BJ (cell line): ENCODE results near the gene RGS18. TPM values are rescaled to one million over a fixed set of nuclear protein-coding genes. Genes with fewer than 3 reads are reported as not detected.

Experiments
- CTCF ChIA-PET: fragments of 350-600 bp; formaldehyde crosslinking; extraction: SDS; loops from one replicate; lab custom pipeline; 2021; ENCODE audit warnings: antibody characterized with exemption, inconsistent platforms; lab: Yijun Ruan, JAX
- POLR2A ChIA-PET: fragments of 300-600 bp; sonication (Branson Sonifier 250); formaldehyde crosslinking; extraction: SDS; loops from one replicate; lab custom pipeline; 2021; ENCODE audit warnings: antibody characterized with exemption; lab: Charles Lee
- DNase-seq: peaks from one replicate; pipeline ENCODE4 v3.0.0-alpha.2; 2011; ENCODE audit warnings: low read depth
- H3K27me3 ChIP-seq: 2 replicates; pipeline ENCODE4 v1.6.0; 2011; ENCODE audit warnings: low read length; ENCODE audit not compliant: control insufficient read depth, insufficient read depth
- H3K36me3 ChIP-seq: 2 replicates; pipeline ENCODE4 v1.5.1; 2011; ENCODE audit warnings: low read length; ENCODE audit not compliant: control insufficient read depth, insufficient read depth
- H3K4me3 ChIP-seq: 2 replicates; pipeline ENCODE4 v1.5.1; 2011; ENCODE audit warnings: low read depth, mild to moderate bottlenecking, control low read depth, low read length
- CTCF ChIP-seq: IDR thresholded peaks from 2 replicates; pipeline ENCODE4 v1.5.1; 2011; ENCODE audit warnings: low read depth, mild to moderate bottlenecking, control low read depth, inconsistent platforms, low read length, moderate library complexity; ENCODE audit not compliant: insufficient read depth
- polyA plus RNA-seq: library from polyadenylated mRNA; depleted of rRNA; stranded (reverse); fragments of >200 nt; gene quantifications from 2 replicates; pipeline ENCODE4 v1.2.3, GENCODE V29; 2011

Gene RGS18
- polyA plus RNA-seq, 1 experiment = not detected

GRCh38 chr1:192133350-192133926 lies 24.8 kb upstream of the RGS18 start:
- Histone ChIP-seq H3K27me3 (no peaks in the 10 kb centered on the region), H3K36me3 (no peaks in the 10 kb centered on the region), H3K4me3 (no peak overlapping the region)
- ChIA-PET POLR2A (no interaction called here), CTCF (no interaction called here)
- no peak for DNase-seq
- TF ChIP-seq CTCF = no peak

- CTCF ChIA-PET = no interaction called here
- no peaks in the 10 kb centered on the region for H3K27me3 ChIP-seq
Observed at GRCh38 chr1:192140382-192140781, 17.9 kb upstream of the RGS18 start.

GRCh38 chr1:192147221-192147620 lies 11.0 kb upstream of the RGS18 start:
- H3K4me3 ChIP-seq = no peak overlapping the region
- DNase-seq = no peak
- CTCF ChIA-PET = no interaction called here
- no peaks in the 10 kb centered on the region for H3K36me3 ChIP-seq
- POLR2A ChIA-PET = no interaction called here
- no peak for TF ChIP-seq CTCF
- no peaks in the 10 kb centered on the region for H3K27me3 ChIP-seq

More at GRCh38 chr1:192140382-192140781, 17.9 kb upstream of the RGS18 start:
- Histone ChIP-seq H3K36me3 (no peaks in the 10 kb centered on the region), H3K4me3 (no peak overlapping the region)
- no peak for DNase-seq
- POLR2A ChIA-PET = no interaction called here
- no peak for TF ChIP-seq CTCF

GRCh38 chr1:192147696-192148095 lies 10.6 kb upstream of the RGS18 start:
- TF ChIP-seq CTCF = no peak
- CTCF ChIA-PET = no interaction called here
- Histone ChIP-seq H3K27me3 (no peaks in the 10 kb centered on the region), H3K4me3 (no peak overlapping the region), H3K36me3 (no peaks in the 10 kb centered on the region)
- DNase-seq = no peak
- POLR2A ChIA-PET = no interaction called here

- Histone ChIP-seq H3K27me3 (no peaks in the 10 kb centered on the region), H3K36me3 (no peaks in the 10 kb centered on the region), H3K4me3 (no peak overlapping the region)
- ChIA-PET CTCF (no interaction called here), POLR2A (no interaction called here)
- no peak for TF ChIP-seq CTCF
- DNase-seq = no peak
Observed at GRCh38 chr1:192151176-192151575, 7.1 kb upstream of the RGS18 start.
